ENCODE results near the gene PROSER2.

The PROSER2 gene

DNA sequence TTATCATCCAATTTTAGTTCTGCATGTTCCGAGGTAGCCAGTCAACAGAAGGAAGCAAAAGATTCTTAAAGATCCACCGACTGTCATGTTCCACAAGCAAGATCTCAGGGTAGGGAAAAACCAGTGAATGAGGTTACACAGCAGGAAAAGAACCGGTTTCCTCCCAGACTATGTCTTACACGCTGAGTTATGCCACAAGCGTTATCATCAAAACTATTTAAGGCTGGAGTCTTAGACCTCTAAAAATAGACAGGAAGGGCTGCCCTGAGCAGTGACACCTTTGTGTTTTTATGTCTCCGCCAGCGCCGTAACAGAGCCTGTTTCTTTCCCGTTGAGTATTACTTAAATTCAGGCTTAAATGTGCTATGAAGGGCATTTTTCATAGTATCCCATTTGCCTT lies 48.3 kb downstream of the PROSER2 start:
- Histone ChIP-seq H3K27me3 (ENCODE audit: control insufficient read depth, insufficient read depth, low read length) (no peaks in the 10 kb centered on the region), H3K36me3 (ENCODE audit: insufficient read depth, low read length) (peaks cover 3% of the 10 kb centered on the region), H3K9me3 (replicated peaks; ENCODE audit: low read length) (no peaks in the 10 kb centered on the region), H3K4me3 (ENCODE audit: low read length) (no peak overlapping the region), H3K9ac (ENCODE audit: low read depth, low read length) (no peak overlapping the region), H3K4me2 (ENCODE audit: low read length) (no peak overlapping the region), H3K4me1 (ENCODE audit: control insufficient read depth, insufficient read depth, low read length) (peaks cover 25% of the 10 kb centered on the region)

DNA sequence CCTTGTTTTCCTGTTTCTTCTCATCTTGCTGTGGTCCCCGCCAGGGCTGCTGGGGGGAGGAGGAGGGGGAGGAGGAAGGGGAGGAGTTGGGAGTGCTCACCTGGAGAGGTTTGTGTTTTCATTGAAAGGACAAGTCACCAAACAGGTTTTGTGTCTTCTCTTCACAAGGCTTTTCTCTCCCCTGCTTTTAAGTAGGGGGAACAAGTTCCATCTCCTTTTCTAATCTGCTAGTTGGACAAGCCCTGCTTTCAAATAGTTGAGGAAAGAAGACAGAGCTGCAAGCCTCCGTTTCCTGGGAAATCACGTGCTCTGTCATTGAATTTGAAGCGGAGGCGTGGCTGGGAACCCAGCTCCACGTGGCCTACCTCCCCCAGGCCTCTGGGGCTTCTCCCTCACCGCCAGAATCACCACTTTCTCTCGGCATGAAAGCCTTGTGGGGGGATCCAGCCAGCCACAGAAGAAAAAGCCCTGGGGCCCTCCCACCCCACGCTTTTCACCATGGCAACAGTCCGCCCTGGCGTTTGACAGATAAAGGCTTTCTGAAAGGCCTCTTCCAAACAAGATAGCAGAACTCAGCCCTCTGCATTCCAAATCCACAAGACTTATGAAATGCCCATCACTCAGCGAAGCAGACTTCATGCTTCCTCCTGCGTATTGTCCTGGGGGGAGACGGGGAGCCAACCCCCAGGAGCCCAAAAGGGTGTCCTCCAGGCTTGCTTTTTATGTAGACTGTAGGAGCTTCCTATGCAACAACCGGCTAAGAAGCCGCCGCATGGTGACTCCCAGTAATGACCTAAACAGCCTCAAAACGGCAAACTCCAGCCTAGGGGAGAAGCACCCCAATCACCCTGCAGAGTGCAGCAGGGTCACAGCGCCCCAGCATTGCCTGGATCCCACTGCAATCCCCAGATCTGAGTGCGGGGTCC lies 51.7 kb downstream of the PROSER2 start:
- H3K27me3 ChIP-seq (ENCODE audit: control insufficient read depth, insufficient read depth, low read length) = no peaks in the 10 kb centered on the region
- H3K4me1 ChIP-seq (ENCODE audit: control insufficient read depth, insufficient read depth, low read length) = peaks cover 22% of the 10 kb centered on the region
- H3K4me2 ChIP-seq (ENCODE audit: low read length) = peak overlapping the region; percentile 53
- peak overlapping the region; percentile 19 for H3K4me3 ChIP-seq (ENCODE audit: low read length)
- H3K36me3 ChIP-seq (ENCODE audit: insufficient read depth, low read length) = no peaks in the 10 kb centered on the region
- H3K9me3 ChIP-seq (replicated peaks; ENCODE audit: low read length) = no peaks in the 10 kb centered on the region
- no peak overlapping the region for H3K9ac ChIP-seq (ENCODE audit: low read depth, low read length)

GRCh38 chr10:11875494-11876281 lies 52.5 kb downstream of the PROSER2 start:
- Histone ChIP-seq H3K4me2 (ENCODE audit: low read length) (peak overlapping the region; percentile 53), H3K36me3 (ENCODE audit: insufficient read depth, low read length) (no peaks in the 10 kb centered on the region), H3K9me3 (replicated peaks; ENCODE audit: low read length) (no peaks in the 10 kb centered on the region), H3K4me3 (ENCODE audit: low read length) (peak overlapping the region; percentile 19), H3K9ac (ENCODE audit: low read depth, low read length) (peak overlapping the region; percentile 12), H3K27me3 (ENCODE audit: control insufficient read depth, insufficient read depth, low read length) (no peaks in the 10 kb centered on the region), H3K4me1 (ENCODE audit: control insufficient read depth, insufficient read depth, low read length) (peaks cover 19% of the 10 kb centered on the region)

GRCh38 chr10:11876324-11876723 lies 53.2 kb downstream of the PROSER2 start:
- peak overlapping the region; percentile 12 for H3K9ac ChIP-seq (ENCODE audit: low read depth, low read length)
- no peaks in the 10 kb centered on the region for H3K9me3 ChIP-seq (replicated peaks; ENCODE audit: low read length)
- no peak overlapping the region for H3K4me3 ChIP-seq (ENCODE audit: low read length)
- no peaks in the 10 kb centered on the region for H3K27me3 ChIP-seq (ENCODE audit: control insufficient read depth, insufficient read depth, low read length)
- peak overlapping the region; percentile 1 for H3K4me2 ChIP-seq (ENCODE audit: low read length)
- H3K4me1 ChIP-seq (ENCODE audit: control insufficient read depth, insufficient read depth, low read length) = peaks cover 20% of the 10 kb centered on the region
- no peaks in the 10 kb centered on the region for H3K36me3 ChIP-seq (ENCODE audit: insufficient read depth, low read length)

DNA sequence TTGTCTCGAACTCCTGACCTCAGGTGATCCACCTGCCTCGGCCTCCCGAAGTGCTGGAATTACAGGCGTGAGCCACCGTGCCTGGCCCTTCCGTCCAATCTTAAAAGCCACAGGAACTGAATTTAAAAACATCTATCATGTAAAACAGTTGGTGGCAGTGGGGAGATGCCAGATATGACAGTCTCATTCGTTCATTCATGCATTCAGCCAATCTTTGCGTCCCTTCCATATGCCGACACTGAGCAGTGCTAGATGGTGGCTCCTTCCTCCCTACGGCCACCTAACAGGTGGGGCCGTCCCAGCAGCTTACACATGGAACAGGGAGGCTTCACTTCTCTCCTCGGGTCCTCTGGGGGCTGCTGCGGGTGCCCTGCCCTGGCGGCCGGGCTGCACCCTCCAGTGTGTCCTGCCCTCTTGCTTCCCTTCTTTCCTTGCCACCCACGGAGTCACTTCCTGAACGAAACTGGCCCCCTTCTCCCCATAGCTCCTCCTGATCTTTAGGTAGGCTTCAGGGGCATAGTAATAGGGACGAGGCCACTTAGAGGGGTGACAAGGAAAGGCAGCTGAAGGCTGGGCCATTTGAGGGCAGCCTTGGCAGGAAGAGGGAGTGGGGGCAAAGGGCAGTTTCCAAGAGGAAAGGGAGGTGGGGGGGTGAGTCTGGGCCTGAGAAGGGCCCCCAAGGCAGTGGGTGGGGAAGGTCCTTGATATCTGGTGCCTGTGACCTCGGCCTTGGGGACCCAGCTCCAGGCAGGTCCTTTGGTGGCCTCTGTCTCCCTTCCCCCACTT lies 53.8 kb downstream of the PROSER2 start:
- peaks cover 26% of the 10 kb centered on the region for H3K4me1 ChIP-seq (ENCODE audit: control insufficient read depth, insufficient read depth, low read length)
- no peaks in the 10 kb centered on the region for H3K9me3 ChIP-seq (replicated peaks; ENCODE audit: low read length)
- H3K4me3 ChIP-seq (ENCODE audit: low read length) = no peak overlapping the region
- H3K36me3 ChIP-seq (ENCODE audit: insufficient read depth, low read length) = no peaks in the 10 kb centered on the region
- no peak overlapping the region for H3K4me2 ChIP-seq (ENCODE audit: low read length)
- no peak overlapping the region for H3K9ac ChIP-seq (ENCODE audit: low read depth, low read length)
- no peaks in the 10 kb centered on the region for H3K27me3 ChIP-seq (ENCODE audit: control insufficient read depth, insufficient read depth, low read length)

GRCh38 chr10:11877591-11877905 lies 54.4 kb downstream of the PROSER2 start:
- no peak overlapping the region for H3K4me2 ChIP-seq (ENCODE audit: low read length)
- H3K9me3 ChIP-seq (replicated peaks; ENCODE audit: low read length) = no peaks in the 10 kb centered on the region
- H3K9ac ChIP-seq (ENCODE audit: low read depth, low read length) = no peak overlapping the region
- H3K4me3 ChIP-seq (ENCODE audit: low read length) = no peak overlapping the region
- H3K27me3 ChIP-seq (ENCODE audit: control insufficient read depth, insufficient read depth, low read length) = no peaks in the 10 kb centered on the region
- H3K4me1 ChIP-seq (ENCODE audit: control insufficient read depth, insufficient read depth, low read length) = peaks cover 29% of the 10 kb centered on the region
- no peaks in the 10 kb centered on the region for H3K36me3 ChIP-seq (ENCODE audit: insufficient read depth, low read length)

DNA sequence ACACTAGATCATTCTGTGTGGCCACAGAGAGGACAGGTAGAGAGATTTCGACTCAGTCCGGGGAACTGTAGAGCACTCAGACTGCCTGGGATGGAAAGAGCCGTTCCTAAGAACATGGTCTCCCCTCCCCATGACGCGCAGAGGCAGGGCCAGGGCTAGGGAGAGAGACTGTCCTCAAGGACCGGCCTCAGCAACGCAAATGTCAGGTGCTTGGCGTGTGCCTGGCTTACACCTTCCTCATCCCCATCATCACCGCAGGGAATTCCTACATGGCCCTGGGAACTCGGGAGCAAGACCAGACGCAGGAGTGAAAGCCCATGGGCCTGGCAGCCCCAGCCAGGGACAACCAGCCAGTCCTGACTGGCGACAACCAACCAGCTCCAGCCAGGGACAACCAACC lies 55.6 kb downstream of the PROSER2 start:
- H3K9ac ChIP-seq (ENCODE audit: low read depth, low read length) = no peak overlapping the region
- no peak overlapping the region for H3K4me2 ChIP-seq (ENCODE audit: low read length)
- no peaks in the 10 kb centered on the region for H3K36me3 ChIP-seq (ENCODE audit: insufficient read depth, low read length)
- H3K9me3 ChIP-seq (replicated peaks; ENCODE audit: low read length) = no peaks in the 10 kb centered on the region
- H3K4me3 ChIP-seq (ENCODE audit: low read length) = no peak overlapping the region
- no peaks in the 10 kb centered on the region for H3K27me3 ChIP-seq (ENCODE audit: control insufficient read depth, insufficient read depth, low read length)
- H3K4me1 ChIP-seq (ENCODE audit: control insufficient read depth, insufficient read depth, low read length) = peaks cover 29% of the 10 kb centered on the region

DNA sequence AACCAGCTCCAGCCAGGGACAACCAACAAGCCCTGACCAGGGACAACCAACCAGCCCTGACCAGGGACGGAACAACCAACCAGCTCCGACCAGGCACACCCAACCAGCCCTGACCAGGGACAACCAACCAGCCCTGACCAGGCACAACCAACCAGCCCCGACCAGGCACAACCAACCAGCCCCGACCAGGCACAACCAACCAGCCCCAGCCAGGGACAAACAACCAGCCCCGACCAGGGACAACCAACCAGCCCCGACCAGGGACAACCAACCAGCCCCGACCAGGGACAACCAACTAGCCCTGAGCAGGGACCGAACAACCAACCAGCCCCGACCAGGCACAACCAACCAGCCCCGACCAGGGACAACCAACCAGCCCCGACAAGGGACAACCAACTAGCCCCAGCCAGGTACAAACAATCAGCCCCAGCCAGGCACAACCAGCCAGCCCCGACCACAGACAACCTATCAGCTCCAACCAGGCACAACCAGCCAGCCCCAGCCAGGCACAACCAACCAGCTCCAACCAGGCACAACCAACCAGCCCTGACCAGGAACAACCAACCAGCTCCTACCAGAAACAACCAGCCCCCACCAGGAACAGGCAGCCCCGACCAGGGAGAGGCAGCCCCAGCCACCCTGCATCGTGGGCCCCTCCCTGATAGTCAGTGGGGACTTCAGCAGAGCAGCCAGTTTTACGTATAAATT lies 56.4 kb downstream of the PROSER2 start:
- Histone ChIP-seq H3K4me3 (ENCODE audit: low read length) (no peak overlapping the region), H3K9ac (ENCODE audit: low read depth, low read length) (no peak overlapping the region), H3K9me3 (replicated peaks; ENCODE audit: low read length) (no peaks in the 10 kb centered on the region), H3K4me1 (ENCODE audit: control insufficient read depth, insufficient read depth, low read length) (peaks cover 29% of the 10 kb centered on the region), H3K27me3 (ENCODE audit: control insufficient read depth, insufficient read depth, low read length) (no peaks in the 10 kb centered on the region), H3K4me2 (ENCODE audit: low read length) (no peak overlapping the region), H3K36me3 (ENCODE audit: insufficient read depth, low read length) (no peaks in the 10 kb centered on the region)

- Histone ChIP-seq H3K36me3 (ENCODE audit: insufficient read depth, low read length) (no peaks in the 10 kb centered on the region), H3K4me2 (ENCODE audit: low read length) (no peak overlapping the region), H3K9ac (ENCODE audit: low read depth, low read length) (no peak overlapping the region), H3K4me3 (ENCODE audit: low read length) (no peak overlapping the region), H3K27me3 (ENCODE audit: control insufficient read depth, insufficient read depth, low read length) (no peaks in the 10 kb centered on the region), H3K4me1 (ENCODE audit: control insufficient read depth, insufficient read depth, low read length) (peaks cover 21% of the 10 kb centered on the region), H3K9me3 (replicated peaks; ENCODE audit: low read length) (no peaks in the 10 kb centered on the region)
These were observed 57.2 kb downstream of the PROSER2 start for GRCh38 chr10:11880151-11881029.

GRCh38 chr10:11881030-11881476 lies 57.9 kb downstream of the PROSER2 start:
- no peaks in the 10 kb centered on the region for H3K36me3 ChIP-seq (ENCODE audit: insufficient read depth, low read length)
- no peaks in the 10 kb centered on the region for H3K9me3 ChIP-seq (replicated peaks; ENCODE audit: low read length)
- H3K4me1 ChIP-seq (ENCODE audit: control insufficient read depth, insufficient read depth, low read length) = peaks cover 15% of the 10 kb centered on the region
- H3K4me3 ChIP-seq (ENCODE audit: low read length) = no peak overlapping the region
- no peak overlapping the region for H3K4me2 ChIP-seq (ENCODE audit: low read length)
- no peaks in the 10 kb centered on the region for H3K27me3 ChIP-seq (ENCODE audit: control insufficient read depth, insufficient read depth, low read length)
- no peak overlapping the region for H3K9ac ChIP-seq (ENCODE audit: low read depth, low read length)

Data from skeletal muscle satellite cell (primary cell).